Measurements from ENCODE around the gene SLMAP.

Gene SLMAP

GRCh38 chr3:57967590-57967989 lies 211.5 kb downstream of the SLMAP start:
- DNase-seq: no peak

DNA sequence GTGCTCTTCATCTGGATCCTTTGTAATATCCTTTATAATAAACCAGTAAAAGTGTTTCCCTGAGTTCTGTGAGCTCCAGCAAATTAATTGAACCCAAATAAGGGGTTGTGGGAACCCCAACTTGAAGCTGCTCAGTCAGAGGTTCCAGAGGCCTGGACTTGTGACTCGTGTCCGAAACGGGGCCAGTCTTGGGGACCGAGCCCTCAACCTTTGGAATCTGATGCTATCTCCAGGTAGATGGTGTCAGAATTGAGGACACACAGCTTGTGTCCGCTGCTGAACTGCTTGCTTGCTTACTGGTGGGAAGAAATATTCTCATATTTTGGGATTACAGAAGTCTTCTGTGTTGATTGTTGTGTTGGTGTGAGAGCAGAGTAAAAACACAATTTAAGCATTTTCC lies 212.4 kb downstream of the SLMAP start:
- no peak for DNase-seq

DNA sequence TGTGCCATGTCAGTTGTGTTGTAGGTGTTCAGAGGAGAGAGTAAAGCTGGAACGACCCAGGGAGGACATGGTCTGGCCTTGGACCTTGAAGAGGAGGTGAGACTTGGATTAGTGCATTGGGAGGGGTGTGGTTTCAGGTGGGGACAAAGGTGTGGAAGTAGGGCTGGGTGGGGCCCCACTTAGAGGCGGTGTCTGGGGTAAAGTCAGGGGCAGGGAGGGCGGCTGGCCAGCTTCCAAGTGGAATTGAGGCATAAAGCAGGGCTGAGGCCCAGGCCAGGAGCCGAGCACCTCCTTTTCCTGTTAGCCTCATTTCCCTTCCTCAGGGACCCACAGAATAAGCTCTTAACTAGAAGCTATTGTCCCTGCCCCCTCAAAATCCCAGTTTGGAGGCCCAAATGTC lies 215.9 kb downstream of the SLMAP start:
- DNase-seq: no peak

DNA sequence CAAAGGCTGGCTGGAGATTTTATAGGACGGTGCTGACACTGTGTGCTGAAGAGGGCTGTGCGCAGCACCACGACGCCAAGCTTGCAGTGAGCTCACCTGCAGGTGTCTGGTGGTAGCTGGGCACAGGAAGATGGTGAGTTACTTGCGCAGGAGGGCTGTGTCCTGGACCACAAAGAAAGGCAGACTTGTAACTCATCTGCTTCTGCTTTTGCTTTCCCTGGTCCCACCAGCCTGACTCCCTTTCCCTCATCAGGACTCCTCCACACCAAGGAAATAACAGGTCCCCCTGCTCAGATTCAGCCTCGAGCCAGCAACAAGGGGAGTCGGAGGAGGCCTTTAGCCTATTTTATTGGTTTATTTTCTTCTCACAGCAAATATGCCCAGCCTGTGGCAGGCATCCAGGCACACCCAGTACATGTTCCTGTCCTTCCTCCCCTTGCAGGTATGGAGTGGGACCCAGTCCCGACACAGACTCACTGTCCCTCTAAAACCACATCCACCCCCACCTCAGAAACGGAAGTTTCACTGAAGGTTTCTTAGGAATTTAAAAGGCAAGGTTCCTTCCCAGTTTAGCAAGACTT lies 216.5 kb downstream of the SLMAP start:
- no peak for DNase-seq

DNA sequence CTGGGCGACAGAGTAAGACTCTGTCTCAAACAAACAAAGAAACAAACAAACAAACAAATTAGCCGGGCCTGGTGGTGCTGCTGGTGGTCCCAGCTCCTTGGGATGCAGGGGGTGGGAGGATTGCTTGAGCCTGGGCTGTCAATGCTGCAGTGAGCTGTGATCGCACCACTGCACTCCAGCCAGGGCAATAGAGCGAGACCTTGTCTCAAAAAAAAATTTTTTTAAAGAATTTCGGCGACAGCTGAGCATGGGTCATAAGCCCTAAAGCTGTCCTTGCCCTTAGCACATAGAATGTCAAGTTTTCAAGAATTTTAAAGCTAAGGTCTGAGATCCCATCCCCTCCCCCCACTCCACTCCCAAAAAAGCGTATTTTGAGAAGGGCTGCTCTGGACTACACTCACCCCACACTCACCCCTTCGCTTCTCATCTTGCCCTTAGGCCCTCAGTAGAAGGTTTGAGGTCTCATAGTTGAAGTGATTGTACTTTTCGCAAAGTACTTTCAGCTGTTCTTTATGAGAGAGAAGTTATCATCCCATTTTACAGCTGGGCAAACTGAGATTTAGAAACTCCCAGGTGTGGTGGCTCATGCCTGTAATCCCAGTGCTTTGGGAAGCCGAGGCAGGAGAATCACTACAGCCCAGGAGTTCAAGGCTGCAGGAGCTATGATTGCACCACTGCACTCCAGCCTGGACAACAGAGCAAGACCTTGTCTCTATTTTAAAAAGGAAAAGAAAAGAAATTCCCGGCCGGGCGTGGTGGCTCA lies 217.8 kb downstream of the SLMAP start:
- DNase-seq: no peak

GRCh38 chr3:57974796-57975388 lies 218.8 kb downstream of the SLMAP start:
- no peak for DNase-seq

DNA sequence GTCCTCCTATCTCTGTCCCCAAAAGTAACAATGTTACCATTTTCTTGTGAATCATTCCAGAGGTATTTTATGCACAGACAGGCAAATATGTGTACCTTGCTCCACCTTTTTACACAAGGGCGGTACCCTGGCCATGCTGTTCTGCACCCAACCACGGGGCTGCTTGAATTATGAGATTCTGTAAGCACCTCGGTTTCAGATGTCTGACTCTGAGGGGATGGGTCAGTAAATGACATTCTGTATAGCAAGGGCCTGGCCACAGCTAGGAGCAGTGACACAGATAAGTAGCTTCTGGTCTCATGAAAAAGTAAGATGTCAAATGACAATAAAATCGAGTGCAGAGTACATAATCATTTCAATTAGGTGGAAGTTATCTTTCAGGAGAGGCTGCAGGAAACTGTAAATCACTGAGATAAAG lies 221.7 kb downstream of the SLMAP start:
- DNase-seq: no peak

DNA sequence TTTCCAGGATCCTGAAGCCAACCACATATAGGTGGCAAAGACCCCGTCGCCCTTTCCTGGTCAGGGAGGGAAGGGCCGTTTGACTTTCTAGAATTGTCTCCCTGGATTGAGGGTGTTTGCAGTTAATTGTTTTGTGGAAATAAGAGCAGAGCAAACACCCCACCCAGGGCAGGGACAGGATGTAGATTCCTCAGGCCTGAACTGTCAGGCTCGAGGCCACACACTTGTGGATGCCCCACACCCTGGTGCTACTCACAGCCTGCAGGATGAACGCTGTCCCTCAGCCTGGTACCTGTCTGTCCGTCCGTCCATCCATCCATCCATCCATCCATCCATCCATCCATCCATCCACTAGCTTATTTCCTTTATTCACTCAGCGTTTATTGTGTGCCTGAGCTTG lies 222.2 kb downstream of the SLMAP start:
- DNase-seq: no peak
